Non-pigmented ciliary epithelial cell (primary cell): ENCODE data around the gene OPCML.

Experiments
- DNase-seq: peaks from one replicate; pipeline ENCODE4 v3.0.0-alpha.2; 2010; ENCODE audit warnings: low read depth

OPCML gene

DNA sequence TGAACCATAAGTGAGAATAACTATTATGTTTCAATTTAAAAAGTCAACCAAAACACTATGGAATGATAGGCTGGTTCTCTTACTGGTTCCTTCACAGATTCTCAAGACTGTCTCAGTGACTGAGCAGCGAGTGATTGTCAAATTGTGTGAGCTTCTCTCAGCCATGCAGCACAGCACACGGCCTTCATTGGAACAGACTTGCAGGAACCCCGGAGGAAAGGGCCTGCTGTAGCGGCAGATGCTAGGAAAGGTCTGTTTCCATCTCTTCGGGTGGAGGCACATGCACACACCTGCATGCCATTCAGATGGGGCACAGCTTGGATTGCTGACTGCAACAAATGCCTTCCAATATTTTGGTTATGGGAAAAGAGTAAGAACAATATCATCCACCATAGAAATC, 741.8 kb downstream of the OPCML start:
- no peak for DNase-seq

DNA sequence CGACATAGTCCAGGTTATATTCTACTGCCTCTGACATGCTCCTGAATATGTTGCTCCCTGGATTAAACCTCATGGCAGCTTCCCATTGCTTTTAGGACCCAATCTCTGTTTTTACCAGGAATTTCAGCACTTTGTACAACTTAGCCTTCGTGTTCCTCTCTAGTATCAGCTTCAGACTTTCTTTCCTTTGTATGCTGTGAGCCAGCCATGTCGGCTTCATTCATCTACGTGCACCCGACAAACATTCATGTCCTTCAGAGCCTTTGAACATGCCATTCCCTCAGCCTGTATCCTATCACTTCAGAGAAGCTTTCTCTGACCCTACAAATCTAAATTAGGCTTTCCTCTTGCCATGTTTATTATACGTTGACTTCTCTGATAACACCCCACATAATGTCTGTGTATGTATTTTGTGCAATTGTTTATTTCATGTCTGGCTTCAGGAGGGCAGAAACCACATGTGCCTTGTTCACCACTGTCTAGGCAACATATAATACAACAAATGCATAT, 743.4 kb downstream of the OPCML start:
- DNase-seq, result no peak

DNA sequence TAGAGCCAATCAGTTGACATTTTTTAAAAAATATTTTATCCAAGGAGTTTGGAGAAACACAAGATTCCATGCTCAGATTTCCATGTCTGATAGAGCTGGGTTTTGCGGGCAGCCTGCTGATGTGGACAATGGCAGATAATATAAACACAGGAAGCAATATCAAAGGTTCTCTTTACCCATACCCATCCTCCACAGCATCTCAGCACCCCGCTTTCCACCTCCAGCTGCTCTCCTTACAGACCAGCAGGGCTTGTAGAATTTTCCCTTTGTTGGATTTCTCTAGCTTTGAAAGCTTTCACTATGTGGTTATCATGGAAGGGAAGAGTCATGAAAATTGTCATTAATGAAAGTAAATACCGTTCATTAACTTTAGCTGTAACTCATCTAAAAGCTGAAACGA, 746.4 kb downstream of the OPCML start:
- DNase-seq, result no peak

DNA sequence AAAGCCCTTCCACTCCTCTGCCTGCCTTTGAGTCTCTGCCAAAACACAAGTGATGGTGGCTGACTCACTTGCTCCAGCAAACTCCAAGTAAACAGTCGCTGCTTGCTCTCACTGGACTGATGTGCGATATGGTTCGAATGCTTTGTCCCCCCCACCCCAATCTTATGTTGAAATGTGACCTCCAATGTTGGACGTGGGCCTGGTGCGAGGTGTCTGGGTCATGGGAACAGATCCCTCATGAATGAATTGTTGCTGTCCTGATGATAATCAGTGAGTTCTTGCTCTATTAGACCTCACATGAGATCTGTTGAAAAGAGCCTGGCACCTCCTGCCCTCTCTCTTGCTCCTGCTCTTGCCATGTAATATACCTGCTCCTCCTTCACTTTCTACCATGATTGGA, 747.9 kb downstream of the OPCML start:
- DNase-seq, result no peak

DNA sequence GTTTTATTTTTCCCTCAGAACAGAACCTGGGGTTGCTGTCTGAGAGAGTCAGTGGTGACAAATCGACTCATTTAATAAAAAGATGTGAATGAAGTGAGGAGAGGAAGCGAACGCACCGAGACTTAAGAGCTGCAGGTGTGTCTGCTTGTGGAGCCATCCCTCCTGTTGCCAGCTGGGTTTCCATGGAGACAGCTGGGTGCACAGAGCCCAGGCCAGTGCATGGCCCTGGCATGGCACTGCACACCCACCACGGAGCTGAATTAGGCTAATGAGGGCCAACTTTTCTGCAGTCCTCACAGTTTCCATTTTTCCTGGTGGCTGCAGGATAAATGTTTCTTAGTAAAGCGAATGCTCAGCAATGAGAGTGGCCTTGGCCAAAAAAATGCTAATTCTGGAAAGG, 750.2 kb downstream of the OPCML start:
- no peak for DNase-seq

DNA sequence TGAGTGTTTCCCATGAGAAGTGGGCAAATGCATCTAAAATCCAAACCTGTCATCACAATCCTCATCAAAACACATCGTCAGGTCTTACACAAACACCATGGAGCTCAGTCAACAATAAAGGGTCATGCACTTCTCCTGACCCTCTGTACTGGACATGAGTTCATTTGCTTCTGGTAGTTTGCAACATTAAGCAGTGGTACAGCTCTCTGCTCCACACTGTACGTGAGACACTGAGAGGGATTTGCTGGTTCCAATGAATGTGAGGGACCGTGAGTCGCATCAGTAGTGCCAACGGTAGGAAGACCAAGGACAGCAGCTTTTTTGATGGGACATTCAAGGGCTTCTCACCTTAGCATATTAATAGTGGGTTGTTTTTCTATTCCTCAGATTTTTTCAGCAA, 752.3 kb downstream of the OPCML start:
- DNase-seq, result no peak

DNA sequence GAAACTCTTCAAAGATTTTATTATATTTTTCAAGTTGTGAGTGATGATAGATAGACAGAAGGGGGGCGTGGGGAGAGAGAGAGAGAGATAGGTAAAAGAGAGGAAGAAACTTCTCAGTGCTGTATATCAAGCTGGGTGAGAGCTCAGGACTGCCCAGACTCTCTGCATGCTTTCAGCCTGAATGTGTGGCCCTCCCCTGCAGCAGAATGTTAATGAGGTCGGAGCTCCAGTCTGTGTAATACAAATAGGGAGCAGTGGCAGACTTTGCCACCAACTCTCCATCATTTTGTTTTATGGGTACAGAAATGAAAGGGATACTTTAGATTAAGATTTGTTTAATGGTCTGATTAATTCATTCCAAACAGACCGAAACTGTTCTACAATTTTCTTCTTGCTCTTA, 752.8 kb downstream of the OPCML start:
- DNase-seq, result no peak

DNA sequence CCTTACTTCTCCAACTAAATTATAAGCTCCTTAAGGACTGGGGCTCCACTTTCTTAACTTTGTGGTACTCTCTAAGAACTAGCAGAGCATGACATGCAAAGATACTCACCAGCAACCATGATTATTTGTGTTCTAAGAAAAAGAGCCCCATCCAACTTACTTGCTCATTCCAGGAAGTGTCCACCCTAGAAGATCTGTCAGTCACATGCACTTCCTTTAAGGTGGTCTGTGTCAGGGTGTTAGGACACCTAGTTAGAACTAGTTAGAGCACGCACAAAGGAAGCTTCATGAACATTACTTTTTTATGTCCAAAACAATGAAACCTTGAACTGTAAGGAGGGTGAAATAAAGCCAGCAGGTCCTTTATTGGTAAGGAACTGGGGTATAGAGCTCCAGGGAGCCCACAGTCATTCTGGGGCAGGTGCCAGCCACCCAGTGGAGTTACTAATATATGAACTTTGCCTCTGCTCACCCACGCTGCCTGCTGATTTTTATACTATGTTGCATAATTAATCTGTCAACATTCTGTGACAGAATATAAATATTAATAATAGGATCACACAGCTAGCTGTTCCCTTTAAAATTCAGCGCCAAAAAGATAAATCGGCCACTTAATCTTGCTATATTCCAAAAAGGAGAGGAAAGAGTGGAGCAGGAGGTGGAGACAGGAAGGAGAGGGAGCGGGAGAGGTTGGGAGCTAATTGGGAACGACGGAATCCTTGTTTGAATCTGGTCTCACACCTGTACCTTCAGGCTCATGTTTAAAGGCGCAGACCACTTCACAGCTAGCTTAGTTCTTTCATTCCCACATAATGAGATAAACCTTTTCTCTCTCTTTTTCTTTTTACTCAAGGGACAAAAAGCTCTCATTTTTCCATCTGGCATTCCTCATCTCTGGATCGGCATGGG, 755.0 kb downstream of the OPCML start:
- DNase-seq, result no peak

DNA sequence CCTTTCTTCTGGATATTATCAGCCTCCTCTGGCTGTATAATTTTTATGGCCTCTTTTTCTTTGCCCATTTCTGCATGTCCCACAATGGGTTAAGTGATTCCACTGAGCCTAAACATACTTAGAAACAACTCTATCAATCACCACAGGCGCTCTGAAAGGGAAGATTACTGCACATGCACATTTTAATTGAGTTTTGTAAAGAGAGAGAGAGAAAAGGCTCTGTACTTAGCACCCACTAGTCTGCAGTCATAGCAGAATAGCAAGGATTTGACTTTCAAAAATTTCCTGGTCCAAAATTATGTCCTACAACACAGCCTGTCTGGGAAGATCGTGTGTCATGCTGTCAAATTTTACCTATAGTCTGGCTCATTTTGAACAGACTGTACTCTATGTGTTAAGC, 758.5 kb downstream of the OPCML start:
- DNase-seq, result no peak

DNA sequence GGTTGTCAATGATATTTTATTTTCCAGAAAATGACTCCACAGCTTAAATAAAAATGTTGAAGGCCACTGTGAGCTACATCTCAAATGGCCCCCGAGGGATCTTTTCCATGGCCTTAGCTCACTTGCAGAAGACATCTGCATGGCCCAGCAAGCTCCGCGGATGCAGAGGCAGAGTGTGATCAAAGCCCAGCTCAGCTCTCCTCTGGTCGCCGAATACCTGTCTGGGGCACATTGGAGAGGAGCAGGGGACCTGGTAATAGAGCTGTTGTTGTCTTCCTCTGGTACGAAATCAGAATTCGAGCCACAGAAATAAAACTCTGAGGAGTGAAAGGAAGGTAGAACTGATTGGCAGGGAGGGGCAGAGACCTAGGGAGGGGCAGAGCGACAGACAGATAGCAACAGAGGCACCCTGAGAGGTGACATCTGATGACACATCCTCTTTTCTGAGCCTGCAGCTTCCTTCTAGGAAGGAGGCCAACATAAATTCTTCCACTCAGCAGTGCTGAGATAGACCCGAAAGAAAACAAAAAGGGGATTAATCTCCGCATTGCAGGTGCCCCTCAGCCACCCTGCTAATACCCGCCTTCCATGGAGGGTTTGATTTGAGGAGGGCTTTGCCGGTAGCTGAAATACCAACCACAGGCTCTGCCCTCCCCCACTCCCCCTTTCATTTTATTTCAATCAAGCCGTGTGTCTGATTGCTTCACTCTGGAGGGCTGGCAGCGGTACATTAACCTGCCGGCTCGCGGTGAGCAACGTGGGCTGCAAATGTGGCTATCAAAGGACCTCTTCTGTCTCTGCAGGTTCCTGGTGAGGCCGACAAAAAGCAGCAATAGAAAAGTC, 759.4 kb downstream of the OPCML start:
- DNase-seq, result no peak

DNA sequence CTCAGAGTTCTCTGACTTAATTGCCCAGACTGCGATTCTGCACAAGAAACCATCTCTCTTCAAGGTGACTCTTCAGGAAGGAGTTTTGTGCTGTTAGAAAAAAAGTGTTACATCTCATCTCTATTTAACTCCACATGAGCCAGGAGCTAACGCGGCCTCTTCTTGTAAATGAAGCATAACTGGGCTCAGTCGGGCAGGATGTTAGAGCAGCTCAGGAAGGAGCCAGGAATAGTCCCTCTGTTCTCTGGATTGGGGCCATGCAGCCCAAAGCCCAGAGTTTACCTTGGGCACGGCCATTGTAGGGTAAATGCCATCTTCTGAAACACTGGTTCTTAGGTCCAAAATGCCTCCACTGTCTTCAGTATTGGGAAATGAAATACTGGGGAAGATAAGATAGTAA, 760.6 kb downstream of the OPCML start:
- no peak for DNase-seq

DNA sequence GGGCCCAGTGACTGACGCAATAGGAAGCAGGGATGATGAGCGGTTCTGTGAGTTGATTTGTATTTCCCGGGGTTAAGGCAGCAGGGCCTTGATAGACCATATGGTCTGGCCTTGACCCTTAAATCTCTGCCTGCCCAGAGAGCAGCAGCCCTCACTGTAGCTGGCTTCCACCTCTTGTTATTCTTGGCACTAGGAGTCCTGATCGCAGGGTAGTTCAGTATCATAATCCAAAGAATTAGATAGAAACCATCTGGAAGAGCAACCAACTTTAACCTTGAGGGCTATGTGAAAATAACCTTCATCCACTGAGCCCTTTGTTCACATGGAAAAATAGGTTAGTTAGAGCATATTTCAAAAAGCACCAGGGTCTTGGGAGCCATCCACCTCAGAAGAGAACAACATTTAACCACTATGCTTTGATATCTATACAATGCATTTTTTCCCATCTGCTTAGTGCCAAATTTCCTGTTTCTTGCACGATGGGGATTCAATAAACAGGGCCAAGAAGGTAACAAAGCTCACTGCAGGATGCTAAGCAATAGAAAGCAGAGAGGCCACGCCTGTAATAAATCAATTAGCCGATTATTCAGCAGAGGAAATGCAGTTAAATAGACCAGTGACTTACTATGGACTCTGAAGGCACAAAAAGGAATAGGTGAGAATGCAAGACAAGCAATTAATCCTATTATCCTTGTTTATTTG, 761.3 kb downstream of the OPCML start:
- no peak for DNase-seq

DNA sequence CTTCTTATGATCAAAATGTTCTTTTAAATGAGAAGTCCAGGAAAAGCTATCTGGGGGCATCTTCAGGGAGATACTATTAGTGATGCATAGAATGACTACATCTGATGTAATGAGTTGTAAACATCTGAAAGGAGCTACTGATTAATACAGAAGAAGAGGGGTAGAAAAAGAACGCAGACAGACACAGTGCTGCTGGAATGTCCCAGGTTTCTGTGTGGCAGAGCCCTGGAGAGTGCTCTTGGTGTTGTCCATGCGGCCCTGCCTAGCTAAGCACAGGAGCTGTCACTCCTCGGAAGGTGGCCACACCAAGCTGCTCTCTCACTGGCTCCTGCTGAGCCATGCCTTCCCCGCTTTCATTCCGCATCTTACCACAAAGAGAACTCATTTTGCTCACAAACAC, 768.8 kb downstream of the OPCML start:
- DNase-seq, result no peak

DNA sequence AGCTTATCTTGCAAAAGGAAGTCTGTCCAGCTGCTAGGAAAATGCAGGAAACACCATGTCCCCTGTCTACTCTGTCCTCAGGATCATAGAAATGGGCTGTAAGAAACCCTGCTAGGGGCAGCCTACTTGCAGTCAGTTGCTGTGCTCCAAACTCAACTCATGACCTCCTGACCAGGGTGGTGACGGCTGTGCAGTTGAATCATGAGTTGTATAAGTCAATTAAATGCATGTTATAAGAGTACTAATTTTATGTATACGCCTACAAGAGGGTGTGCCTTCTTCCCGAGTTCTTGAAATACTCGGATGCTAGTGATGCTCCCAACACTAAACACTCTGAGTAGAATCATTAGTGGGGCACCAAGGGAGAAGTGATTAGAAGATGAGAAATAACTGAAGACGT, 776.4 kb downstream of the OPCML start:
- no peak for DNase-seq

DNA sequence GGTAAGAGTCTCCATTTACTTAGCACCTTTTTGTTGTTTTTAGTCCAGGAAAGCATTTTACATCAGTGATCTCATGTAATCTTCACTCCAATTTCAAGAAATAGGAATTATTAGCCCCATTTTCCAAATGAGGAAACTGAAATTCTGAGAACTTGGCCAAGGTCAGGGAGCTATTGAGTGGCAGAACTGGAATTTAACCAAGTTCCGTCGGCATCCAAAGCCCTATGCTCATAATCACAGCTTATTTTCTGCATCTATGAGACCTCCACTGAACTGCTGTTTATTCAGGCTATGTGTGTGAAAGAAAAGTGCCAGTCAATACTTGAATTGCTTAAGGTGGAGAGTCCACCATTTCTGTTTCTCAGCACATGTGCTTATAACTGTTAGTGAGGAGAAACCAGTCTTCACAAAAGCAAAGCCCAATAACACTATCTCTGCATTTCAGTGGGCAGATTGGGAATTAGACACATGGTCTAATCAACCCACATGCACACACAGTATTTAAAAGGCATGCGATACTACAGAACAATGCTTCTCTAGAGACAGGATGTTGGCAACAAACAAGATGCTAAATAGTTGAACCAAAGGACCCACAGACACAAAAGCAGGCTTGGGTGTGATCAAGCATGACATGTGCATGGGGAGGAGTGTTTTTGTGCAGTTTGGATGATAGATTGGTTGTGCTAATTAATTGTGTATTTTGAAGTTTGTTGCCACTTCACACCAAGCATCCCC, 780.6 kb downstream of the OPCML start:
- DNase-seq, result no peak

DNA sequence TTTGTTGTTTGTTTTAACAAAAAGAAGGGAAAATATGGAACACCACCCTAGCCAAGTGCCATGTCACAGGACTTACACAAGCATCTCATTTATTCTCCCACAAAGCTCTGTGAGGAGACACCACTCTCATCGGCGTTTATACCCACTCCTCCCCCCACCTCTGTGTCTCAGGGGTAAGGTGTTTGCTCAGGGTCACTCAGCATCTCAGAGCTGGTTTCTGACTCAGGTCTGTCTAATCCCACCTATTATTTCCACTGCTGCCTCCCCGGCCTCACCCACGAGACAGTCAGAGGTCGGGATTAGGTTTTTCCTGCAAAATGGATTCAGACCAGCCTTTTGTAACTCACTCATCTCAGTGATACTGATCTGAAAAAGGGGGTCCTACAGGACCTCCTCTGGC, 786.0 kb downstream of the OPCML start:
- DNase-seq, result no peak

DNA sequence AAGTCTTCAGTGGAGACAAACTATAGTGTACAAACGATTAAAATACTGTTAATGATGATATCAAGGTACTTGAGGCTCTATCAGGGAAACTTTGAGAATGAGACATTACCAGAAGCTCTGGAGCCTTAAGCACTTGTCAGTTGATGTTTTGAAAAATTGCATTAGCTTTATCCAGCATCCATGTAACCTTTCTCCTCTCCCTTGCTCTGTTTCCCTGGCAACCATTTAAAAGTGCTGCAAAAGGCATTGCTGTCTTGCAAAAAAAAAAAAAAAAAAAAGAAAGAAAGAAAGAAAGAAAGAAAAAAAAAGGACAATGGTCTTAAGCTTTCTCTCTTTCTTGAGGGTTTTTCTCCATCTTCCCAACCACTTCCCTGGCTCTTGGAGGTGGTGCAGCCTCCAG, 787.0 kb downstream of the OPCML start:
- DNase-seq, result no peak

DNA sequence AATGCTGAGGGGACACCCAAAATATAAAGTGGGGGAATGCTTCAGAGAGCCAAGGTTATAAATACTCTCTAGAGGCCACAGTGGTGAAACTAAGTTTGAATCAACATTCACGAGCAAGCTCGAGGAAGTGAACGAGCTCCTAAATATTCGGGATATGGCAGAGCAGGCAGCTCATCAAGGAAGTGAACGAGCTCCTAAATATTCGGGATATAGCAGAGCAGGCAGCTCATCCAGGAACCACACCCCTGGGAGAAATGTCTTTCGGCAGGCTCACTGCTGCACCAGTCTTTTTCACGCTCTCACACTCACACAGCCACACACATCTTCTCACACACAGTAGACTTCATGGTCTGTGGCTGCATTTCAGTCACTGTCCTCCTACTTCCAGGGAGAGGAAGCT, 787.5 kb downstream of the OPCML start:
- no peak for DNase-seq

DNA sequence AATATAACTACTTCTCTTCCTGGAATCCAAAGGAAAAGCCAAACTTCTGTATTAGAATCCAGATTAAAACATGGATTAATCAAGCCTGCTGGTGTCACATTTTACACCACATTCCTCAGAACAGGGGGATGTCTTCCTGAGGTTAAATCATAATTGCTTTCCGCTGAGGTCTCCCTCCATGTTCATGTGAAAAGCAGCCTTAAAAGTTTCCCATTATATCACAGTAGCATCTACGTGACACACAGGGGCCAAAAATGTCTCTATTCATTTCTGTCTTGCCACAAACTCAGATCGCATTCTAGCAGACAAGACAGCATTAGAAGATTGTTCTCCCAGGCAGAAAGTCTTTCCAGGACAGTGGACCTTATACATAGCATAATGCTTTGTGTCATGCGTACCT, 788.7 kb downstream of the OPCML start:
- DNase-seq, result no peak

DNA sequence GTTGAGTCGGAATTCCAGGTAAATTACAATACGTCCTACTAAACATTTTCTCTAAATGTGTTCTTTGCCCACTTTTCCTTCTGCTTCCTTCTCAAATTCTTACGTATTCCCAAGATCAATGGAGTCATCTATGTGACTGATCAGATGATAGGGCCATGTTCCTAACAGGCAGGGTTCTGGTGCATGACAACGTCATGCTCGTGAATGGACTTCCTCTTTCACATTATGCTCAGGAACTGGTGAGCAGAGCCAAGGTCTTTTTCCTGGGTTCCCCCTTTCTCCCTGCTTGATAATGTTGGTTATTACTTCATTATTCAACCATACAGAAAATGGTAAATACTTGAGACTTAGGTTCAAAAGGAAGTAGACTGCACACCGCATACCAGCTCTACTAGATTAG, 789.4 kb downstream of the OPCML start:
- DNase-seq, result no peak

DNA sequence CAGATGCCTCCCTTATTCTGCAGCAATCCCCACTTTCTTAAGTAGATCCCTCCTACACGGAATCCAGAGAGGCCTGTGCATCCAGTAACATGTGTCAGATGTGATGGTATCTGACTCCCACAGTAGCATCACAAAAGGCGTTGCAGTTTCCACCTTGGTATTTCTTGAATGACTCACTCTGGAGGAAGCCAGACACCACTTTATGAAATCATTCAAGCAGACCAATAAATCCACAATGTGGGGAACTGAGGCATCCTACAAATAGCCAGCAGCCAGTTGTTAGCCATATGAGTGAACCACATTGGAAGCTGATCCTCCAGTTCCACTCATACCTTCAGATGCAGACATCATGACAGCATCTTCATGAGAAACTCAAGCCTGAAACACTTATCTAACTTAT, 798.1 kb downstream of the OPCML start:
- peak; percentile 98 for DNase-seq

DNA sequence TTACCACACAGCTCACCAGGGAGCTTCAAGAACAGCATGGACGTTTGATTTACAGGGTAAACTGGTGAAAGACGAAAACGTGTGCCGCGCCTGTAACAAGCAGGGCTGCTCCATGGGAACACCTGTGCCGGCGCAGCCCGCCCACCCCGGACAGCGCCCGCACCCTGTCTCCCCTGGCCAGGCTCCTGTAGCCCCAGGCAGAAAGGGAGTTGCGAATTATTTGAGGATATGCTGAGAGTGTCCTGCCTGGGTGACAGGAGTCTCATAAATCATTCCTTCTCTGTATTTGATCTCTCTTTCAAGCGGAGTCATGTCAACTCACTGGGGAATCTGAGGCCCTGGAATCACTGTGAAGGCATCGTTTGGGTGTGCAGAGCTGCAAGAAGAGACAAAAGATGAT, 804.3 kb downstream of the OPCML start:
- no peak for DNase-seq
